CD4-positive, alpha-beta T cell (primary cell): ENCODE measurements around the gene SNORC. TPM values are rescaled to one million over a fixed set of nuclear protein-coding genes. Genes with fewer than 3 reads are reported as not detected.
"Not testable (repeated sequence)": the region's sequence is repeated elsewhere in the genome, so short reads cannot be mapped to it uniquely, and the experiment has no call there.

ENCODE experiments used
- ATAC-seq: fragments of 200-7000 bp; cut with Tn5 transposase; one replicate; pipeline ENCODE4 v1.10.0; 2022; ENCODE audit warnings: mild to moderate bottlenecking; ENCODE audit not compliant: poor library complexity
- CTCF ChIA-PET: fragments of 350-600 bp; sonication (Branson Sonifier 250); formaldehyde crosslinking; loops from one replicate; lab custom pipeline; 2021; ENCODE audit warnings: antibody characterized with exemption, inconsistent platforms; lab: Charles Lee
- POLR2A ChIA-PET: fragments of 350-600 bp; sonication (Branson Sonifier 250); formaldehyde crosslinking; loops from one replicate; lab custom pipeline; 2021; ENCODE audit warnings: antibody characterized with exemption, inconsistent platforms; lab: Charles Lee
- DNase-seq, 14 experiments: peaks; one replicate each; pipeline ENCODE4 v3.0.0-alpha.2; 2013 to 2020; ENCODE audit warnings: mixed read lengths in 2 of 14
- H3K27ac ChIP-seq, 2 donors: one replicate each; pipeline versions ENCODE4 v1.5.1 to v1.7.0; 2013; ENCODE audit warnings: low read length in 2 of 2, low read depth in 1 of 2, mild to moderate bottlenecking in 1 of 2
- H3K27me3 ChIP-seq, 2 experiments: 1 replicate in 1 of 2; 2 replicates in 1 of 2; pipeline versions ENCODE4 v1.6.1 to v1.7.0; 2013; ENCODE audit warnings: low read length in 2 of 2, control low read depth in 1 of 2, mild to moderate bottlenecking in 1 of 2, moderate library complexity in 1 of 2; ENCODE audit not compliant: insufficient read depth in 2 of 2, control insufficient read depth in 1 of 2
- H3K36me3 ChIP-seq: one replicate; pipeline ENCODE4 v1.6.1; 2013; ENCODE audit warnings: low read length, control low read depth; ENCODE audit not compliant: insufficient read depth
- H3K4me1 ChIP-seq: one replicate; pipeline ENCODE4 v1.6.1; 2013; ENCODE audit warnings: low read length, control low read depth; ENCODE audit not compliant: insufficient read depth
- H3K4me3 ChIP-seq: one replicate; pipeline ENCODE4 v1.5.1; 2013; ENCODE audit warnings: mild to moderate bottlenecking, low read length, moderate library complexity
- H3K9me3 ChIP-seq, 2 experiments: 1 replicate in 1 of 2; 2 replicates in 1 of 2; pipeline versions ENCODE4 v1.6.1 to v1.7.0; 2013; ENCODE audit warnings: low read length in 2 of 2, mild to moderate bottlenecking in 2 of 2, control low read depth in 1 of 2, moderate library complexity in 1 of 2; ENCODE audit not compliant: control insufficient read depth in 1 of 2, insufficient read depth in 1 of 2
- H3K27ac Mint-ChIP-seq: one replicate; pipeline ENCODE4 v1.8.0; 2020; ENCODE audit warnings: mixed read lengths
- H3K27me3 Mint-ChIP-seq: one replicate; pipeline ENCODE4 v1.8.0; 2021; ENCODE audit warnings: mixed read lengths
- H3K36me3 Mint-ChIP-seq: one replicate; pipeline ENCODE4 v1.8.0; 2021; ENCODE audit warnings: low read depth, mixed read lengths
- H3K4me1 Mint-ChIP-seq: one replicate; pipeline ENCODE4 v1.8.0; 2021; ENCODE audit warnings: low read depth, mixed read lengths
- H3K4me3 Mint-ChIP-seq: one replicate; pipeline ENCODE4 v1.8.0; 2020; ENCODE audit warnings: mild to moderate bottlenecking, mixed read lengths
- H3K9me3 Mint-ChIP-seq: one replicate; pipeline ENCODE4 v1.8.0; 2020; ENCODE audit warnings: mixed read lengths
- CTCF ChIP-seq: fragments of 200-600 bp; IDR thresholded peaks from one replicate; pipeline ENCODE4 v1.8.0; 2022; ENCODE audit warnings: antibody characterized with exemption, mild to moderate bottlenecking
- intact Hi-C, 2 experiments: fragments of 100-400 bp; cut with DNase I in 1 of 2; cut with micrococcal nuclease in 1 of 2; formaldehyde crosslinking; loops; one replicate each; pipeline versions ENCODE4 v1.15.1 to v1.9.0; 2023 to 2025; cut with DNase I, micrococcal nuclease
- total RNA-seq, 174 experiments: library from RNA in 2 of 174; stranded (reverse) in 2 of 174; gene quantifications; one replicate each; pipeline ENCODE4 v1.2.3 and lab custom pipeline; 2021 to 2026

The SNORC gene
- total RNA-seq, 2 experiments from 2014 or later = 1.2 TPM

GRCh38 chr2:232900811-232901735 is 31.0 kb downstream of the SNORC start:
- H3K27ac Mint-ChIP-seq = no peak overlapping the region
- no peaks in the 10 kb centered on the region for H3K9me3 Mint-ChIP-seq
- H3K27me3 ChIP-seq = no peaks in the 10 kb centered on the region
- H3K27me3 Mint-ChIP-seq = peaks cover 2% of the 10 kb centered on the region
- H3K27ac ChIP-seq = no peak overlapping the region
- no peaks in the 10 kb centered on the region for H3K4me1 Mint-ChIP-seq
- CTCF ChIA-PET = no interaction called here
- no peak overlapping the region for H3K4me3 ChIP-seq
- no peaks in the 10 kb centered on the region for H3K4me1 ChIP-seq
- no peaks in the 10 kb centered on the region for H3K36me3 ChIP-seq
- ATAC-seq (no peak), DNase-seq (peak in 1 of 14 experiments; percentile 12)
- POLR2A ChIA-PET = no interaction called here
- no peaks in the 10 kb centered on the region for H3K36me3 Mint-ChIP-seq
- no peak overlapping the region for H3K4me3 Mint-ChIP-seq
- intact Hi-C loops = no loop called here
- peaks cover 0 to 20% of the 10 kb centered on the region in 2 experiments for H3K9me3 ChIP-seq
- TF ChIP-seq CTCF = no peak

- Mint-ChIP-seq H3K9me3 (no peaks in the 10 kb centered on the region), H3K4me1 (no peaks in the 10 kb centered on the region), H3K27ac (no peak overlapping the region), H3K27me3 (no peaks in the 10 kb centered on the region), H3K4me3 (no peak overlapping the region), H3K36me3 (no peaks in the 10 kb centered on the region)
- no peak overlapping the region for H3K27ac ChIP-seq
- peaks cover 0 to 20% of the 10 kb centered on the region in 2 experiments for H3K9me3 ChIP-seq
- no peaks in the 10 kb centered on the region for H3K36me3 ChIP-seq
- DNase-seq = peak in 2 of 14 experiments; percentile 17 to 46
- no peaks in the 10 kb centered on the region for H3K27me3 ChIP-seq
- intact Hi-C loops = no loop called here
- no peak for ATAC-seq
- no peak overlapping the region for H3K4me3 ChIP-seq
- H3K4me1 ChIP-seq = no peaks in the 10 kb centered on the region
- ChIA-PET CTCF (no interaction called here), POLR2A (no interaction called here)
- TF ChIP-seq CTCF = no peak
Measured at GRCh38 chr2:232901736-232902578, 31.9 kb downstream of the SNORC start.

GRCh38 chr2:232903989-232904388 is 33.9 kb downstream of the SNORC start:
- CTCF ChIA-PET = no interaction called here
- Mint-ChIP-seq H3K27me3 (peaks cover under 1% of the 10 kb centered on the region), H3K27ac (no peak overlapping the region), H3K4me3 (no peak overlapping the region), H3K36me3 (no peaks in the 10 kb centered on the region), H3K4me1 (no peaks in the 10 kb centered on the region), H3K9me3 (no peaks in the 10 kb centered on the region)
- POLR2A ChIA-PET = no interaction called here
- no peaks in the 10 kb centered on the region for H3K36me3 ChIP-seq
- peaks cover 0 to 3% of the 10 kb centered on the region in 2 experiments for H3K27me3 ChIP-seq
- no peaks in the 10 kb centered on the region for H3K4me1 ChIP-seq
- no peak overlapping the region for H3K4me3 ChIP-seq
- no peak for ATAC-seq
- intact Hi-C loops = no loop called here
- no peak for DNase-seq
- no peak for TF ChIP-seq CTCF
- H3K27ac ChIP-seq = no peak overlapping the region
- H3K9me3 ChIP-seq = peaks cover 0 to 20% of the 10 kb centered on the region in 2 experiments

GRCh38 chr2:232906867-232907717 is 37.0 kb downstream of the SNORC start:
- H3K4me3 Mint-ChIP-seq, H3K27ac ChIP-seq, H3K36me3 Mint-ChIP-seq, ATAC-seq, H3K36me3 ChIP-seq, H3K4me1 Mint-ChIP-seq, POLR2A ChIA-PET, H3K27ac Mint-ChIP-seq, H3K4me3 ChIP-seq, CTCF ChIA-PET, DNase-seq, H3K27me3 ChIP-seq, intact Hi-C loops, H3K4me1 ChIP-seq: not testable (repeated sequence)
- H3K9me3 Mint-ChIP-seq = peaks cover 10% of the 10 kb centered on the region
- peaks cover 9 to 12% of the 10 kb centered on the region in 2 experiments for H3K9me3 ChIP-seq
- peaks cover 23% of the 10 kb centered on the region for H3K27me3 Mint-ChIP-seq
